HG03280 (cell line): ENCODE measurements around the gene CAMTA1.

Experiments
- ATAC-seq: cut with Tn5 transposase; IDR thresholded peaks from one replicate; pipeline ENCODE4 v1.9.1; 2021; ENCODE audit warnings: mild to moderate bottlenecking, moderate library complexity; ENCODE audit not compliant: unreplicated experiment

Gene CAMTA1

GRCh38 chr1:7555391-7556185, 770.3 kb downstream of the CAMTA1 start:
- ATAC-seq, result no peak

- no peak for ATAC-seq
Observed at GRCh38 chr1:7557301-7557891, 772.1 kb downstream of the CAMTA1 start.

DNA sequence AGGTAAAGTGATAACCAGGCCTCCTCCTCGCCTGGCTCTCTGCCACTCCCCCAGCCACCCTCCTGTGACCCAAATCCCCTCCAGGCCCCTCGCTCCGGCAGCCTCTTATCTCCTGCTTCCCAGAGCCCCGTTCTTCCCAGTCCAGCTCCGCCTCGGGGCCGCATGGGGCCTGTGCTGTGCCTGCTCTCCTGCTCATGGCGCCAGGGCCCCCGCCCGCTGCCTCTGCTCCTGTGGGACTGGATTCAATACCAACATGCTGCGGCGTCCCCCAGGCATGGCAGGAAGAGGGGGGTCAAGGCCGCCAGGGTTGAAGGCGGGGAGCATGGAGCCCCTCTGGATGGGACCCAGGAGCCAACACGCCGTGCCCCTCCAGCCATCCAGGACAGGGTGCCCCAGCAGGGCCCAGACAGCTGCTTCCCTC, 772.8 kb downstream of the CAMTA1 start:
- ATAC-seq, result no peak

DNA sequence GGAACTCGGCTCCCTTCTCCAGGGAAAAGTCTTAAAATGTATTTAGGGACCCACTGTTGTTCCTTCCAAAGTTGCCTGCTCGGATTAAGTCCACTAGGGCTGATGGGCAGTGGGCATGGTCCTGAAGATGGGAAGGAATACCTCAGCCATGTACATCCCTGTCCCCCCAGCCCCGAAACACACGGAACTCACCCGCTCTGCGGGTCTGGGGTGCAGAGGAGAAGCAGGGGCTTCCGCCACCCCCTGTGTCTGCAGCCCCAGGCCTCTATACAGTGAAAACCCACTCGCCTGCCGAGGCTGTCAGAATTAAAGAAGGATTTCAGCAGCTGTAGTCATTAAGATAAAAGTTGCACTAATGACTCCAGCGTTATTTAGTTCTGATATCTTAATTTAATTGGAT, 773.2 kb downstream of the CAMTA1 start:
- ATAC-seq, result no peak

- no peak for ATAC-seq
Observed at GRCh38 chr1:7558921-7559869, 773.9 kb downstream of the CAMTA1 start.

- no peak for ATAC-seq
Observed at GRCh38 chr1:7560128-7560527, 774.9 kb downstream of the CAMTA1 start.

- ATAC-seq, result no peak
Observed at GRCh38 chr1:7560601-7561181, 775.4 kb downstream of the CAMTA1 start.

DNA sequence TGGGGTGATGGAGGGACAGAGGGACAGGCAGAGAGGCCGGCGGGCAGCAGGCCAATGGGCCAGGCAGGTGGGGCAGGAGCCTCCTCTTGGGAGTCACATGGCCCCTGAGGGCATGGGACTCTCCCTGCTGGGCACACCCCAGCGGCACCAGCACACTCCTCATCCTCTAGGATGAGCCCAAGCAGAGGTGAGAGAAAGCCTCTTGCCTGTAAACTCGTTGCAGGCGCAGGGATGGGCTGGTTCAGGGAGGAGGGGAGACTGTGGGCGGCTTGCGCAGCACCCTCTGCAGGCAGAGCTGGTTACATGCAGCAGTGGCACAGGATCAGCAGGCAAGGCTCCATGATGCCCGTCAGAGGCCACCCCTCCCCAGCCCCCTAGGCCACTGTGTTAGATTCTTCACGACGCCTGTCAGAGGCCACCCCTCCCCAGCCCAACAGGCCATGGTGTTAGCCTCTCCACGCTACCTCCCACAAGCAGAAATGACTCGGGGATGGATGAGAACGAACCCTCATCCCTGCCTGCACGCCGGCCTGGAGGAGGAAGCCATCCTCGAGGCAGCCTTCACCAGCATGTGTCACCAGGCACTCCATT, 776.2 kb downstream of the CAMTA1 start:
- no peak for ATAC-seq

DNA sequence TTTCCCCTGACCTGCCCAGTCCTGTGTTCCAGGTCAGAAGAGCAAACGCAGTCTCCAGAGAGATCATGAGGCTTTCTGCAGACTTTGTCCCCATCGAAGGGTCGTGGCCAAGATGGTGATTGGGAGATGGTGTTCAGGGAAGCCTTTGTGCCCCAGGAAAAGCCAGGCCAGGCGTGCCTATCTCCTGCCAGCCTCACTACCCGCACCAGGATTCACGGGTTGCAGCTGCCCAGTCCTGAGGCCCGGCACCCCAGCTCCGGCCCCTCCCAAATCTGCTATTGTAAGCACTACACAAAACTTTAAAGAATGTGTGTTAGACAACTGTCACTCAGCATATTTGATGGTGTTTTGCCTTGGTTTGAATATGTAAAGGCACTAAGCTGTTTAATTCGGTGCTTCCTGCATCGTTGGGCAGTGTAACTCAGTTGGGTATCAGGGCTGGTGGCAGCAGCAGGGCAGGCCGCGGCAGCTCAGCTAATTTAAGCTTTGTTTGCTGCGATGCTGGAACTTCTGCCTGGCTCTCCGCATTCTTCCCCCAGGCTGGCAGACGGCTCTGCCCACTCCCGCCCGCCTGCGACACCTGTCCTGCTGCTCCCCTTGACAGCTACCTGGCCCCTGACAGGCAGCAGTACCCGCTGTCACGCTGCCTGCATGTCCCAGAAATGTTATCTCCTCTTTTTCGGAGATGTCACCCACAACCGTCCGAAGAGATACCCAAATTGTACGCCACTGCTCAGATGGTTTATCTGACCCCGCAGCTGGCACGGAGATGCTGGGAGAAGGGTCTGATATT, 776.9 kb downstream of the CAMTA1 start:
- no peak for ATAC-seq

GRCh38 chr1:7562729-7563605, 777.7 kb downstream of the CAMTA1 start:
- ATAC-seq, result no peak

DNA sequence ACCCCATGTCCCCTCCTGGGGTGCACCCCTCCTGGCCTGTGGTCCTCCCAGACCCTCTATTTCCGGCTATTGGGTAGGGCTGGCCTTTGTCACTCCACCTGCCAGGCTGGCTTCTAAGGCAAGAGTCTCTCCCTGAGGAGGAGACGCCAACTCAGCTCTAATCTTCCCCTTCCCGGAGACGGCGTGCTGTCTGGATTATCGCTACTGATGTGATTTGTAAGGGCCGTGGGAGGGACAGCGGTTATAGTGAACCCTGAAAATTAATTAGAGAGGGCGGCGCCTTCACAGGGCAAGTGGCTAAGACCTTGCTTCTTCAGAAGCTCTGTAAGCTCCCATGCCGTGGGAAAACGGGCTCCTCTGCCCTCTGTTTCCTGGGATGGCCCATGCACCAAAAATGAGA, 778.9 kb downstream of the CAMTA1 start:
- no peak for ATAC-seq

DNA sequence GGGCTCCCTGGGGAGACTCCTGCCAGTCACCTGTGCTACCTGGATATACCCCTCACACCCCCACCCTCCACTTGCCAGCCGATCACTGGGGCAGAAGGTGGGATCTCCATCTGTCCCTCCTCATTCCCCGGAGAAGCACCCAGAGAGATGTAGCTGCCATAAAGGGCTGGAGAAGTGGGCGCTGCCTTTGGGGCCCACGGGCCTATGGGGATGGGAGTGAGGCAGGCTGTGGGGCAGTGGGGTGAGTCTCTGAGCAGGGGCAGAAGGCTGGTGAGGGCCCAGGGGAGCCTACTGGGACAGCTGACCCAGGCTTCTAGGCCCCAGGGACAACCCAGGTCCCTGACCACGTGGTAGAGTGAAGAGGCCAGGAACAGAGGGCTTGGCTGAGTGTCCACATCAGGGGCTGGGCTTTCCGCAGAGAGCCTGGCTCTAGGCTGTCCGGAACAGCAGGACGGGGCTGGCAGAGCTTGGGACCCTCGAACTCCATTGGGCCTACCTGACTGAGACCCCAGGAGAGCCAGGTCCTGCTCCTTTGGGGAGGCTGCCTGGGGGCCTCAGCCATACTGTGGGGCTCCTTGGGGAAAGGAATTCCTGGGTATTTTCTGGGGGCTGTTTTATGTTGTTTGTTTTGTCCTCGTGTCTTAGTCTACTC, 780.0 kb downstream of the CAMTA1 start:
- no peak for ATAC-seq

DNA sequence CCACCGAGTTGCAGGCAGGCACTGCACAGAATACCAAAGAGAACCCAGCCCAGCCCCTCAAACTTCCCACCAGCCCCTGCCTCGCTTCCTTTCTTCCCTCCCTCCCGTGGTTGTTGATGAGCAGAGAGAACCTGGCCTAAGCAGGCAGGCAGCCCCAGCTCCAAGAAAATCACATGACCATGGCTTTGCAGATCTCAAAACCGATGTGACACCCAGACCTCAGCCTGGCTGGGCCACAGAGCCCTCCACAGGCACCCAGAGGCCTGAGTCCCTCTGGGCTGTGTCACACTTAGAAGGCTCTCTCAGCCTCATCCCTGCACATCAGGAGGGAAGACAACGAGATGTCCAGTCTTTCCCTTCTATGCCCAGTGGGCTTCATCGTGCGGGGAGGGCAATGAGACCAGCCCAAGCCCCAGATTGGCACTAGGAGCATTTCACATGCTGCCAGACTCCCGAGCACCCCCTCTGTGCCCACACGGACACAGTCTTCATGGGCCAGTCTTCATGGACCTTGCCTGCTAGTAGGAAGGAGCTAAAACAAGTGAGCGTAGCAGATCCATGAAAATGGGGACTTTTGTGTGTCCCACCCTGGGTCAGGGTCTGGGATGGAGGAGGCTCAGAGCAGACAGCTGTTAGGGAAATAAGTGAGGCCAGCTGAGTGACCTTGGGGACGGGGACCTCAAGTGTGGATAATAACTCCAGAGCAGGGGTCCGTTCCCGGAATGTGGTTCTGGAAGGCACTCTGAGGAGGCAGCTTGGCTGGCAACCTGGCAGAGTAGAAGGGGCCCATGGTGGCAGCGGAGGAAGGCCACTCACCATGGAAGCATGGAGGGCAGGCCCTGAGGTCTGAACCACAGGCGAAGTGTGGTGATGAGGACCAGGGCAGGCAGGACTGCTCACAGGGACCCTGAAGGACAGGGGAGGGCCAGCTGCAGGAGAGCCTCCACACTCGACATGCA, 781.4 kb downstream of the CAMTA1 start:
- ATAC-seq, result no peak

GRCh38 chr1:7567376-7567775, 782.1 kb downstream of the CAMTA1 start:
- ATAC-seq, result no peak

- no peak for ATAC-seq
Observed at GRCh38 chr1:7568053-7568452, 782.8 kb downstream of the CAMTA1 start.

- no peak for ATAC-seq
Observed at GRCh38 chr1:7568901-7569524, 783.8 kb downstream of the CAMTA1 start.

DNA sequence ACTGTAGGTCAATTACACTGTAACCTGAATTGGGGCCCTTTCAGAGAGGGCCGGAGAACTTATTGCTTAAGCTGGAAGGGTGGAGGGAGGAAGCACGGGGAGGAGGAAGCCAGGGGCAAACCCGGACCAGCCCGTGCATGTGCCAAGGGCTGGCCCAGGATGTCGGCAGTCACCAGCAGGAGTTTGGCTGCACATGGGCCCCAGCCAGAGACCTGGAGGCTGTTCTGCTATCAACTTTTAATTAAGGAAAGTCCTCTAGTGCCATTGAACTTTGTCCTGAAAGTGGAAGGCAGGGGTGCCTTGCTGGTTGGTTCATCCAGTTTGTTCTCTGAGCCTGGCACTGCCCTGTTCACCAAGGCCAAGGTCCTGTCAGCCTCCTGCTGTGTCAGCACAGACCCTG, 785.1 kb downstream of the CAMTA1 start:
- no peak for ATAC-seq
